ENCODE measurements around the gene EGFL6.

The EGFL6 gene

GRCh38 chrX:13569479-13570260, at the start of gene EGFL6:
Gene EGFL6 (plus strand): TSS chrX:13569601. CDS start chrX:13569862, 261 bp downstream.
- DNase-seq: no peak

- no peak for DNase-seq
Measured at GRCh38 chrX:13520351-13520750, 49.0 kb upstream of the EGFL6 start.

GRCh38 chrX:13520936-13521335, 48.5 kb upstream of the EGFL6 start:
- DNase-seq: no peak

- DNase-seq: no peak
Measured at GRCh38 chrX:13522811-13523210, 46.6 kb upstream of the EGFL6 start.

- no peak for DNase-seq
Measured at GRCh38 chrX:13533726-13534125, 35.7 kb upstream of the EGFL6 start.

- no peak for DNase-seq
Measured at GRCh38 chrX:13535376-13536165, 33.8 kb upstream of the EGFL6 start.

GRCh38 chrX:13536551-13536950, 32.9 kb upstream of the EGFL6 start:
- DNase-seq: no peak

- DNase-seq: no peak
Measured at GRCh38 chrX:13538414-13538813, 31.0 kb upstream of the EGFL6 start.

GRCh38 chrX:13540602-13541001, 28.8 kb upstream of the EGFL6 start:
- no peak for DNase-seq

- DNase-seq: no peak
Measured at GRCh38 chrX:13545726-13546125, 23.7 kb upstream of the EGFL6 start.

GRCh38 chrX:13547671-13548070, 21.7 kb upstream of the EGFL6 start:
- no peak for DNase-seq

GRCh38 chrX:13550346-13550745, 19.1 kb upstream of the EGFL6 start:
- no peak for DNase-seq

- no peak for DNase-seq
Measured at GRCh38 chrX:13551610-13552009, 17.8 kb upstream of the EGFL6 start.

- DNase-seq: no peak
Measured at GRCh38 chrX:13552892-13553291, 16.5 kb upstream of the EGFL6 start.

- DNase-seq: no peak
Measured at GRCh38 chrX:13565511-13565910, 3.9 kb upstream of the EGFL6 start.

GRCh38 chrX:13570261-13570605, 832 bp downstream of the EGFL6 start:
- peak; percentile 59 for DNase-seq

- DNase-seq: no peak
Measured at GRCh38 chrX:13571136-13571535, 1.7 kb downstream of the EGFL6 start.

GRCh38 chrX:13574600-13574999, 5.2 kb downstream of the EGFL6 start:
- no peak for DNase-seq

- DNase-seq: no peak
Measured at GRCh38 chrX:13579661-13580060, 10.3 kb downstream of the EGFL6 start.

GRCh38 chrX:13581554-13581953, 12.2 kb downstream of the EGFL6 start:
- DNase-seq: no peak

- DNase-seq: no peak
Measured at GRCh38 chrX:13587786-13588477, 18.5 kb downstream of the EGFL6 start.

- no peak for DNase-seq
Measured at GRCh38 chrX:13590207-13590606, 20.8 kb downstream of the EGFL6 start.

- DNase-seq: no peak
Measured at GRCh38 chrX:13590914-13591313, 21.5 kb downstream of the EGFL6 start.

- no peak for DNase-seq
Measured at GRCh38 chrX:13597874-13598273, 28.5 kb downstream of the EGFL6 start.
